Keratinocyte (primary cell): Measurements from ENCODE around the gene MAPK8. TPM values are rescaled to one million over a fixed set of nuclear protein-coding genes. Genes with fewer than 3 reads are reported as not detected.

Experiments used
- DNase-seq: peaks from one replicate; pipeline ENCODE4 v3.0.0-alpha.2; 2011; ENCODE audit warnings: low read depth, missing footprints, low spot score
- FAIRE-seq: peaks from 2 replicates; lab custom pipeline; 2011; peaks lifted over from hg19 to GRCh38; lab: Jason Lieb, UNC
- H2AFZ ChIP-seq: 2 replicates; pipeline ENCODE4 v1.6.0; 2012; ENCODE audit warnings: low read length, control low read depth, inconsistent platforms; ENCODE audit not compliant: control insufficient read depth
- H3K27ac ChIP-seq: 2 replicates; pipeline ENCODE4 v1.5.1; 2011; ENCODE audit warnings: low read length; ENCODE audit not compliant: control insufficient read depth, insufficient read depth
- H3K27me3 ChIP-seq: 3 replicates; pipeline ENCODE4 v1.6.0; 2011; ENCODE audit warnings: low read length; ENCODE audit not compliant: control insufficient read depth, insufficient read depth; ENCODE audit errors: extremely low read depth
- H3K36me3 ChIP-seq, 2 experiments: 2 replicates in 1 of 2; 3 replicates in 1 of 2; pipeline ENCODE4 v1.5.1; 2011; ENCODE audit warnings: low read length in 2 of 2, mild to moderate bottlenecking in 1 of 2; ENCODE audit not compliant: control insufficient read depth in 2 of 2, insufficient read depth in 2 of 2; ENCODE audit errors: extremely low read depth in 1 of 2
- H3K4me1 ChIP-seq: 3 replicates; pipeline ENCODE4 v1.5.1; 2011; ENCODE audit warnings: low read length; ENCODE audit not compliant: control insufficient read depth, insufficient read depth; ENCODE audit errors: extremely low read depth
- H3K4me2 ChIP-seq: 3 replicates; pipeline ENCODE4 v1.6.0; 2011; ENCODE audit warnings: low read depth, low read length; ENCODE audit not compliant: control insufficient read depth, insufficient read depth; ENCODE audit errors: extremely low read depth
- H3K4me3 ChIP-seq, 3 experiments: fragments of 200-600 bp in 1 of 3; sonication (generic) in 1 of 3; 2 replicates in 2 of 3; 3 replicates in 1 of 3; pipeline ENCODE4 v1.5.1; 2011 to 2016; ENCODE audit warnings: low read length in 3 of 3, mild to moderate bottlenecking in 3 of 3, control low read depth in 2 of 3, inconsistent platforms in 1 of 3, low read depth in 1 of 3, mixed read lengths in 1 of 3, mixed run types in 1 of 3, moderate library complexity in 1 of 3; ENCODE audit not compliant: control insufficient read depth in 2 of 3, insufficient read depth in 2 of 3; ENCODE audit errors: extremely low read depth in 1 of 3
- H3K79me2 ChIP-seq: 2 replicates; pipeline ENCODE4 v1.6.0; 2012; ENCODE audit warnings: low read length; ENCODE audit not compliant: control insufficient read depth, insufficient read depth
- H3K9ac ChIP-seq: 3 replicates; pipeline ENCODE4 v1.6.0; 2011; ENCODE audit warnings: low read length; ENCODE audit not compliant: control insufficient read depth, insufficient read depth; ENCODE audit errors: extremely low read depth
- H3K9me1 ChIP-seq: 3 replicates; pipeline ENCODE4 v1.6.0; 2011; ENCODE audit warnings: low read length; ENCODE audit not compliant: control insufficient read depth, insufficient read depth; ENCODE audit errors: extremely low read depth
- H3K9me3 ChIP-seq: 2 replicates; pipeline ENCODE4 v1.5.1; 2012; ENCODE audit warnings: low read depth, low read length; ENCODE audit not compliant: control insufficient read depth
- H4K20me1 ChIP-seq: 3 replicates; pipeline ENCODE4 v1.6.0; 2011; ENCODE audit warnings: low read length; ENCODE audit not compliant: control insufficient read depth, insufficient read depth; ENCODE audit errors: extremely low read depth
- EZH2 ChIP-seq: IDR thresholded peaks from one replicate; pipeline ENCODE4 v1.6.1; 2012; ENCODE audit warnings: inconsistent platforms, mild to moderate bottlenecking, low read length, moderate library complexity
- dilution Hi-C: fragments of 300-500 bp; cut with MboI; formaldehyde crosslinking; loops from one replicate; pipeline ENCODE4 v1.7.0; 2020; ENCODE audit warnings: low sequenced_read_pairs; ENCODE audit not compliant: extremely low pct_ligation_motif_present
- polyA plus RNA-seq, 5 experiments: library from polyadenylated mRNA; depleted of rRNA in 3 of 5; stranded (reverse) in 3 of 5; stranded (forward) in 1 of 5; unstranded in 1 of 5; fragments of >200 nt; gene quantifications; 1 replicate in 1 of 5; 2 replicates in 3 of 5; 3 replicates in 1 of 5; pipeline versions ENCODE4 v1.2.1 to v1.2.3, GENCODE V29; 2011 to 2012; ENCODE audit warnings: missing spikeins in 2 of 5, low read depth in 1 of 5, low replicate concordance in 1 of 5
- TF ChIP-seq, protein P1 (sequence below), 3 experiments: IDR thresholded peaks in 1 of 3; conservative IDR thresholded peaks in 1 of 3; optimal IDR thresholded peaks in 1 of 3; 2 replicates in 2 of 3; 3 replicates in 1 of 3; pipeline versions ENCODE3 to v1.5.1; 2011; ENCODE audit warnings: low read length in 3 of 3, mild to moderate bottlenecking in 3 of 3, moderate library complexity in 2 of 3, control low read depth in 1 of 3, inconsistent platforms in 1 of 3; ENCODE audit not compliant: insufficient read depth in 2 of 3; ENCODE audit errors: extremely low read depth in 1 of 3

The MAPK8 gene
- polyA plus RNA-seq, 1 donor (not counting 4 experiments of a cell fraction or from before 2014, with no cell fraction given): 39.8 TPM

DNA sequence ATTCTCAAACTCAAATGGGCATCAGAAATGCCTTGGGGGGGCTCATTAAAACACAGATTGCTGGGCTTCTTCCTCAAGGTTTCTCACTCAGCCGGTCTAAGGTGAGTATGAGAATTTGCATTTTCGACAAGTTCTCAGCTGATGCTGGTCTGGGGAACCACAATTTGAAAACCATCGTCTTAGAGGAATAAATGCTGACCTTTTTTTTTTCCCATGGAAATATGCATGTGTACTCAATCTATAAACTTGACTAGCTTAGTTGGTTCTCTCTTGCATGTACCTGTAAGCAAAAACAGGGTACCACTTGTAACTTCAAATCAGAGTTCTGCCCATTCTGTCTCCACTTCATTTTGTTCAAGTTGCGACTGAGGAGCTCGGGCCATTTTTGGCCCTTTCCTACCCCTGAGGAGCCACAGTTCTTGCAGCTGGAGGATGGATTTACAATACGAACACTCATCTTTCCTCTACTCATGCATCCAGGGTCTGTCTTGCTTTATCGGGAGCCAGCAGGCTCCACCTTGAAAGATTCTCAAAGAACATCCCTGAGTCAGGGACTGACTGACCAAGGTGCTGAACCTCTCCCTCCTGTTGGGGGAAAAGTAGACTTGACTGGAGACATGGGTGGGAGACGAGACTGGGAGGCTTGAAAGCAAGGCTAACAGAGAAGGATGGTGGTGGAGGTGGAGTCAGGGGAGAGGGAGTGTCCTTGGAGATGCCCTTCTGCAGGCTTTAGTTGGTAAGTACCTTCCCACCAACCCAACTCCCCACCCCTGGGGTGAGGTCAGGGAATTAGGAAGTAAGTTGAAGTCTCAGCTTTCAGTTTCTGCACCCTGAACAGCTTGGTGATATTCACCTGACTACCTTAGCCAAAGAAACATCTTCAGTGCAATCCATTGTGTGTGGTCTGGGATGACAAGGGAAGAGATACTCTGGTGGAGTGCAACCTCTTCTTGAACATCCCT lies 3.7 kb upstream of the MAPK8 start:
- Histone ChIP-seq H3K36me3 (no peaks in the 10 kb centered on the region), H3K4me2 (no peak overlapping the region), H3K9me1 (no peaks in the 10 kb centered on the region), H3K9me3 (no peaks in the 10 kb centered on the region), H4K20me1 (no peaks in the 10 kb centered on the region), H3K79me2 (peaks cover 7% of the 10 kb centered on the region), H3K27ac (no peak overlapping the region), H3K4me1 (peaks cover 3% of the 10 kb centered on the region), H2AFZ (no peak overlapping the region), H3K4me3 (no peak overlapping the region), H3K9ac (no peak overlapping the region), H3K27me3 (peaks cover 10% of the 10 kb centered on the region)
- FAIRE-seq (no peak), DNase-seq (no peak)
- TF ChIP-seq EZH2: no peak
- TF ChIP-seq, protein P1, sequence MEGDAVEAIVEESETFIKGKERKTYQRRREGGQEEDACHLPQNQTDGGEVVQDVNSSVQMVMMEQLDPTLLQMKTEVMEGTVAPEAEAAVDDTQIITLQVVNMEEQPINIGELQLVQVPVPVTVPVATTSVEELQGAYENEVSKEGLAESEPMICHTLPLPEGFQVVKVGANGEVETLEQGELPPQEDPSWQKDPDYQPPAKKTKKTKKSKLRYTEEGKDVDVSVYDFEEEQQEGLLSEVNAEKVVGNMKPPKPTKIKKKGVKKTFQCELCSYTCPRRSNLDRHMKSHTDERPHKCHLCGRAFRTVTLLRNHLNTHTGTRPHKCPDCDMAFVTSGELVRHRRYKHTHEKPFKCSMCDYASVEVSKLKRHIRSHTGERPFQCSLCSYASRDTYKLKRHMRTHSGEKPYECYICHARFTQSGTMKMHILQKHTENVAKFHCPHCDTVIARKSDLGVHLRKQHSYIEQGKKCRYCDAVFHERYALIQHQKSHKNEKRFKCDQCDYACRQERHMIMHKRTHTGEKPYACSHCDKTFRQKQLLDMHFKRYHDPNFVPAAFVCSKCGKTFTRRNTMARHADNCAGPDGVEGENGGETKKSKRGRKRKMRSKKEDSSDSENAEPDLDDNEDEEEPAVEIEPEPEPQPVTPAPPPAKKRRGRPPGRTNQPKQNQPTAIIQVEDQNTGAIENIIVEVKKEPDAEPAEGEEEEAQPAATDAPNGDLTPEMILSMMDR (optimal IDR thresholded peaks at IDR 0.05 in 1 of 3, IDR thresholded peaks at IDR 0.05 in 1 of 3, conservative IDR thresholded peaks at IDR 0.05 in 1 of 3; ENCODE audit: extremely low read depth in 1 of 3, insufficient read depth in 2 of 3, low read length in 3 of 3): no peak
- dilution Hi-C loops: no loop called here

DNA sequence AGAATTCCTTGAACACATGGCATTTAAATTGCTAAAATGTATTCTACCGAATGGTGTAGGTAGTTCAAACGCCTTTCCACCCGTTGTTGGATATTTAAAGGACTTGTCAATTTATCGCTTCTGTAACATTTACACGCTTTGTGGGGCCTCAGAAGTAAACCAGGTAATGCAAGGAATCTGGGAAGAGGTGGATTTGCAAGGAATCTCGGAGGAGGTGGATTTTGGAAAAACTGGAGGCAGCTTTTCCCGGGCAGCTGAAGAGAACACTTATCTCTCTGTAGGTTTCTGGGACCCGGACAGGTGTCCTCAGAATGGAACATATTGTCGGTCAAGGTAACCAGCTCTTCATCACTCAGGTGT lies 592 bp upstream of the MAPK8 start:
- H3K4me1 ChIP-seq: peaks cover 19% of the 10 kb centered on the region
- no peaks in the 10 kb centered on the region for H4K20me1 ChIP-seq
- peaks cover under 1% of the 10 kb centered on the region for H3K27me3 ChIP-seq
- no peak for DNase-seq
- no peak for FAIRE-seq
- peaks cover 4% of the 10 kb centered on the region for H3K9me1 ChIP-seq
- H3K4me3 ChIP-seq: peak overlapping the region; percentile 16 to 84 (median 44)
- H3K9ac ChIP-seq: no peak overlapping the region
- H3K9me3 ChIP-seq: no peaks in the 10 kb centered on the region
- peak overlapping the region; percentile 34 for H3K4me2 ChIP-seq
- no peaks in the 10 kb centered on the region for H3K36me3 ChIP-seq
- peak overlapping the region; percentile 76 for H2AFZ ChIP-seq
- dilution Hi-C loops: no loop called here
- H3K79me2 ChIP-seq: peaks cover 19% of the 10 kb centered on the region
- TF ChIP-seq EZH2: no peak
- TF ChIP-seq, protein P1 (optimal IDR thresholded peaks at IDR 0.05 in 1 of 3, IDR thresholded peaks at IDR 0.05 in 1 of 3, conservative IDR thresholded peaks at IDR 0.05 in 1 of 3; ENCODE audit: extremely low read depth in 1 of 3, insufficient read depth in 2 of 3, low read length in 3 of 3): no peak
- H3K27ac ChIP-seq: no peak overlapping the region
